Thoracic aorta (tissue), 2 donors: Measurements from ENCODE around the gene CACNA2D4. TPM values are rescaled to one million over a fixed set of nuclear protein-coding genes. Genes with fewer than 3 reads are reported as not detected.

Experiments
- ATAC-seq: fragments of 150-250 bp; one replicate; pipeline ENCODE4 v1.8.0; 2017; ENCODE audit warnings: low read depth; ENCODE audit not compliant: insufficient number of reproducible peaks, low FRiP score
- DNase-seq: peaks from one replicate; pipeline ENCODE4 v3.0.0-alpha.2; 2020; ENCODE audit warnings: low spot score
- H3K27ac ChIP-seq, 2 donors: fragments of 200-600 bp; sonication (generic); 1 replicate in 1 of 2; 2 replicates in 1 of 2; pipeline ENCODE4 v1.5.1; 2016; ENCODE audit warnings: mild to moderate bottlenecking in 2 of 2, moderate library complexity in 2 of 2
- H3K27me3 ChIP-seq: fragments of 200-600 bp; sonication (generic); replicated peaks from 2 replicates; pipeline ENCODE4 v1.6.0; 2016; ENCODE audit warnings: mild to moderate bottlenecking; ENCODE audit not compliant: insufficient read depth
- H3K36me3 ChIP-seq: fragments of 200-600 bp; sonication (generic); one replicate; pipeline ENCODE4 v1.5.1; 2016
- H3K4me1 ChIP-seq, 2 donors: fragments of 200-600 bp; sonication (generic); 1 replicate in 1 of 2; 2 replicates in 1 of 2; pipeline versions ENCODE4 v1.5.1 to v1.6.0; 2016; ENCODE audit warnings: low read depth in 2 of 2, mild to moderate bottlenecking in 1 of 2; ENCODE audit not compliant: control insufficient read depth in 1 of 2
- H3K4me3 ChIP-seq: fragments of 200-600 bp; sonication (generic); 2 replicates; pipeline ENCODE4 v1.5.1; 2016; ENCODE audit warnings: mild to moderate bottlenecking
- H3K9me3 ChIP-seq: fragments of 200-600 bp; sonication (generic); 2 replicates; pipeline ENCODE4 v1.5.1; 2016
- total RNA-seq, 2 donors: library from RNA; depleted of rRNA; stranded (reverse); fragments of >200 nt; gene quantifications; one replicate each; pipeline versions ENCODE4 v1.1.0 to v1.2.3, GENCODE V29; 2016
- TF ChIP-seq, protein P1 (sequence below): fragments of 200-600 bp; sonication (generic); IDR thresholded peaks from one replicate; pipeline ENCODE4 v1.5.1; 2019; ENCODE audit warnings: antibody characterized with exemption

CACNA2D4 gene
- total RNA-seq, 2 donors from 2014 or later: 8.7 to 12.3 TPM

DNA sequence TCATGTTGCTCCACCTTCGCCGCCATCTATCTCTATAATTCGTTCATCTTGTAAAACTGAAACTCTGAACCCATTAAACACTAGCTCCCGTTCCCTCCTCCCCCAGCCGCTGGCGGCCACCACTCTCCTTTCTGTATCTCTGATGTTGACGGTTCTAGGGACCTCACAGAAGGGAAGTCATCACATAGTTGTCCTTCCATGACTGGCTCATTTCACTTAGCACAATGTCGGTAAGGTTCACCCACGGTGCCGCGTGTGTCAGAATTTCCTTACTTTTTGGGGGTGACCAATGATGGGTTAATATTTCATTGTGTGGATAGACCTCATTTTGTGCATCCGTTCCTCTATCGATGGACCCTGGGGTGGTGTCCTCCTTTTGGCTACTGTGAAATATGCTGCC is 2.0 kb upstream of the CACNA2D4 start:
- Histone ChIP-seq H3K4me3 (no peak overlapping the region), H3K4me1 (peaks cover 12 to 26% of the 10 kb centered on the region in 2 donors), H3K36me3 (no peaks in the 10 kb centered on the region), H3K9me3 (no peaks in the 10 kb centered on the region), H3K27me3 (no peaks in the 10 kb centered on the region), H3K27ac (no peak overlapping the region)
- no peak for ATAC-seq
- no peak for DNase-seq
- TF ChIP-seq, protein P1, sequence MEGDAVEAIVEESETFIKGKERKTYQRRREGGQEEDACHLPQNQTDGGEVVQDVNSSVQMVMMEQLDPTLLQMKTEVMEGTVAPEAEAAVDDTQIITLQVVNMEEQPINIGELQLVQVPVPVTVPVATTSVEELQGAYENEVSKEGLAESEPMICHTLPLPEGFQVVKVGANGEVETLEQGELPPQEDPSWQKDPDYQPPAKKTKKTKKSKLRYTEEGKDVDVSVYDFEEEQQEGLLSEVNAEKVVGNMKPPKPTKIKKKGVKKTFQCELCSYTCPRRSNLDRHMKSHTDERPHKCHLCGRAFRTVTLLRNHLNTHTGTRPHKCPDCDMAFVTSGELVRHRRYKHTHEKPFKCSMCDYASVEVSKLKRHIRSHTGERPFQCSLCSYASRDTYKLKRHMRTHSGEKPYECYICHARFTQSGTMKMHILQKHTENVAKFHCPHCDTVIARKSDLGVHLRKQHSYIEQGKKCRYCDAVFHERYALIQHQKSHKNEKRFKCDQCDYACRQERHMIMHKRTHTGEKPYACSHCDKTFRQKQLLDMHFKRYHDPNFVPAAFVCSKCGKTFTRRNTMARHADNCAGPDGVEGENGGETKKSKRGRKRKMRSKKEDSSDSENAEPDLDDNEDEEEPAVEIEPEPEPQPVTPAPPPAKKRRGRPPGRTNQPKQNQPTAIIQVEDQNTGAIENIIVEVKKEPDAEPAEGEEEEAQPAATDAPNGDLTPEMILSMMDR: no peak

GRCh38 chr12:1919763-1920162 is 1.3 kb upstream of the CACNA2D4 start:
- Histone ChIP-seq H3K4me3 (no peak overlapping the region), H3K27me3 (no peaks in the 10 kb centered on the region), H3K36me3 (no peaks in the 10 kb centered on the region), H3K4me1 (peaks cover 7 to 19% of the 10 kb centered on the region in 2 donors), H3K27ac (no peak overlapping the region), H3K9me3 (no peaks in the 10 kb centered on the region)
- DNase-seq (no peak), ATAC-seq (no peak)
- TF ChIP-seq, protein P1: no peak

GRCh38 chr12:1919284-1919683 is 832 bp upstream of the CACNA2D4 start:
- H3K4me3 ChIP-seq: no peak overlapping the region
- TF ChIP-seq, protein P1: no peak
- no peaks in the 10 kb centered on the region for H3K9me3 ChIP-seq
- H3K27me3 ChIP-seq: no peaks in the 10 kb centered on the region
- peaks cover 3 to 14% of the 10 kb centered on the region in 2 donors for H3K4me1 ChIP-seq
- no peaks in the 10 kb centered on the region for H3K36me3 ChIP-seq
- ATAC-seq (no peak), DNase-seq (no peak)
- no peak overlapping the region for H3K27ac ChIP-seq

DNA sequence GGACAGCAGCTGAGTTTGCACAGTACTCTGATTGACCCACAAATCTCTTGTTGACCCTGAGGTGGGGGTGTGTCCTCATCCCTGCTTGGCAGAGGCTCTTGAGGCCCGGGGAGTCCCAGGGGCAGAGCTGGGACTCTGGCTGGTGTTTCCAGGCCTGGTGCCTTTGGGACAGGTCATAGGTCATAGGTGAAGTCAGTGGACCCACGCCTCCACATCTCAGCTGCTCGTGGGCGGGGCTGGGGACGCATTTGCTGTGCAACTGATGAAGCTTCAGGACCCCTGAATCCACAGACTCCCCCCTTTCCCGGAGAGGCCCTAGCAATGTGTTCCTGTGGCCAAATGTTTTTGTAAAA is 408 bp upstream of the CACNA2D4 start:
- TF ChIP-seq, protein P1: no peak
- Histone ChIP-seq H3K27ac (no peak overlapping the region), H3K9me3 (no peaks in the 10 kb centered on the region), H3K4me3 (peak overlapping the region; percentile 45), H3K4me1 (peaks cover 3 to 14% of the 10 kb centered on the region in 2 donors), H3K27me3 (no peaks in the 10 kb centered on the region), H3K36me3 (no peaks in the 10 kb centered on the region)
- DNase-seq (no peak), ATAC-seq (no peak)

DNA sequence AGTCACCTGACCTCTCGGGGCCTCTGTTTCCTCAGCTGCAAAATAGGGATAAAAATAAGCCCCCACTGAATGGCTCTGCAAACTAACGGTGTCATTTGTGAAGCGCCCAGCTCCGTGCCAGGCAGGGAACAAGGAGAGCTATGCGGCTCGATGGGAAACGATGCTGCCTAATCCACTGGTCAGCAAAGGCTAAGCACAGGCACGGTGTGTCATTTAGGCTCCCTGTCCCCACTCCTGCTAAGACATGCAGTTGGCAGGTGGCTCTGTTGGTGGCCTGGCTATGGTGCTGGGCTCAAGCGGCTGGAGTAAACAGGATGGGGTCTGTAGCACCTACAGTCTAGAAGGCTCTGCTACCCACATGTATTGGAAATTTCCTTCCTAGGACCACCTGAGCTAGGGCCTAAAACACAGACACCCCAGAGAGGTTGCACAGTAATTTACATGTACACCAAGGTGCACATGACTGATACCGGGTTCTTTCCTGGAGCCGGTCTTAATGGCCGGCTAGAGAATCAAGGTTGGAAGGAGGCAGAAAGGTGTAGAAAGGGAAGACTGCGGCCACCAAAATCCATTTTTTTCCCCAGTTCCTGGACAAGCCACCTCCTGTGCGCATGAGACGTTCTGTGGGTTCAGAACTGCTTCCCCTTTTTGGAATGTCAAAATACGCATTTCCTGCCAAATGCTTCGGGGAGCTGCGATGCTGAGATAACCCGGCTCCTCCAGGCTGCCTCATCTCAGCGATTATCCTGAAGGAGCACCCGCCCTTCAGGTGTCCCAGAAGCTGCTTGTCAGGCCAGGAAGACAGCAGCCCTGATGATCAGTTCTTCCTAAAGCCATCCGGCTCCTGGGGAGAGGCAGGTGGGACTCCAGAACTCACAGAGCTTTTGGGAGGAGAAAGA is 1.0 kb downstream of the CACNA2D4 start:
- no peak for ATAC-seq
- Histone ChIP-seq H3K4me3 (peak overlapping the region; percentile 45), H3K27me3 (no peaks in the 10 kb centered on the region), H3K9me3 (no peaks in the 10 kb centered on the region), H3K36me3 (no peaks in the 10 kb centered on the region), H3K4me1 (peaks cover 3 to 14% of the 10 kb centered on the region in 2 donors), H3K27ac (peak overlapping the region in 1 of 2 donors; percentile 11)
- TF ChIP-seq, protein P1: no peak
- DNase-seq: no peak
